Activated gamma-delta T cell treated with Interleukin-2 at 50 U/mL for 16 hours (primary cell): ENCODE data around the gene TRIM16.
"Not testable (repeated sequence)": the region's sequence is repeated elsewhere in the genome, so short reads cannot be mapped to it uniquely, and the experiment has no call there.

Experiments
- DNase-seq: peaks from one replicate; pipeline ENCODE4 v3.0.0-alpha.2; 2020

Gene TRIM16

DNA sequence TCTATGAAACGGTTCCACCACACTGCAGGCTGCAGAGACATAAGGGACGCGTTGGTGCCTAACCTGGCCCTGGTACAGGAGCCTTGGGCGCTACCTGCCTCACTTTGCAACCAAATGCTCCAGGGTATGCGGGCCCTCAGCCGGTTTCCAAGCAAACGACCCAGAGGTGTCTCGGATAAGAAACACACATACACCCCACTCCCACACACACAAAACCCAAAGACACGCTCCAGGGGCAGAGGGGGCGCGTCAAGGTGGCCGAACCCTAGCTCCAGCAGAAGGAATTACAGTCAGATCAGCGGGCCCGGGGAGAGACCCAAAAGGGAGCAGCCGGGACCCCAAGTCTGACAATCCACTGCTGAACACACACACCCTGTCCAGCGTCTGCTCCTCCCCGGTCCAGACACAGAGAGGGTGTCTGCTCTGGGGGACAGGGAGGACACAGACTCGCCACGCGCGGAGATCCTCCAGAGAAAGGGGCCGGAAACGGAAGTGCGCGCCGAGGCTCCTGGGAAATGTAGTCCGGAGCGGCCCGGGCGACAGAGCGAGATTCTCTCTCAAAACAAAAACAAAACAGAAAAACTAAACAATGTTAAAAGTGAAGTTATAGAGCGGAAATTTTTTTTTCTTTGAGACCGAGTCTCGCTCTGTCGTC lies at the start of gene TRIM16:
TRIM16 (minus strand) TSS at position 488 of the 655 bp plus-strand sequence. CDS start 32,702 bp downstream, outside the sequence.
- peak; percentile 74 for DNase-seq

GRCh38 chr17:15733174-15733789 lies 49.2 kb upstream of the TRIM16 start:
- not testable (repeated sequence) for DNase-seq

DNA sequence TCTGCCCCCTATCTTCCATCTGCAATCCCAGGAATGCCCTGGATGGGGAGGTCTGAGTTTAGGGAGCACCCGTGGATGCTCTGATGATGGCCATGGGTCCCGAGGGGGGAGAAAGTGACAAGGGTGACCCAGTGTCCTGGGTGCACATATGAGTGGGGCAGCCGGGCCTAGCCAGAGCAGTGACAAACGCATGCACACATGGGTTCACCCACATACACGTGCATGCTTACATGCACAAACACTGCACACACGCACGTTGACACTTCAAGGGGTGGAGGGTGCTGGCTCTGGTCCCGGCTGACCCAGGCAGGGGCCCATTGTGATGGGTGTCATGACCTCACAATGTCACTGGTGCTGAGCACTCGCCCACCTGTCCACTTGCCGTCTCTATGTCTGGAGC lies 47.8 kb upstream of the TRIM16 start, which contains the start of gene TBC1D26:
TBC1D26 (plus strand) TSS at position 384 of the 400 bp plus-strand sequence. CDS start 3,066 bp downstream, outside the sequence.
- DNase-seq, result not testable (repeated sequence)

DNA sequence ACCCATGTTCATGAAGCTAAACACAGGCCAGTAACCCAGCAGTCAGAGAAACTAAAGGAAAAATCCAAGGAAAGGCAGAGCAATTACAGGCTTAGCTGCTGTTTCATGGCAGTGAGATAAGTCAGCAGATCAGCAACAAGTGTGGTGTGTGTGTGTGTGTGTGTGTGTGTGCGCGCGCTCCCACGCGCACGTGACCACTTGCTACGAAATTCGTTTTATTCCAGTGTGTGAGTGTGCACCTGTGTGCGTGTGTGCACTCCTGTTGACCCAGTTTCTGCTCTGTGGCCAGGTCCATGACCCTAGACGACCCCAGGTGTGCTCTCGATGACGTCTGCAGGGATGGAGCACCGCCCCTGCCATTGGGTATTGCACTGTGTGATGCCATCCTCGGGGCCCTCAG lies 46.4 kb upstream of the TRIM16 start:
- not testable (repeated sequence) for DNase-seq

GRCh38 chr17:15716601-15717563 lies 32.8 kb upstream of the TRIM16 start:
- not testable (repeated sequence) for DNase-seq

GRCh38 chr17:15708879-15709278 lies 24.8 kb upstream of the TRIM16 start:
- not testable (repeated sequence) for DNase-seq

GRCh38 chr17:15704813-15705212 lies 20.7 kb upstream of the TRIM16 start:
- DNase-seq, result not testable (repeated sequence)

DNA sequence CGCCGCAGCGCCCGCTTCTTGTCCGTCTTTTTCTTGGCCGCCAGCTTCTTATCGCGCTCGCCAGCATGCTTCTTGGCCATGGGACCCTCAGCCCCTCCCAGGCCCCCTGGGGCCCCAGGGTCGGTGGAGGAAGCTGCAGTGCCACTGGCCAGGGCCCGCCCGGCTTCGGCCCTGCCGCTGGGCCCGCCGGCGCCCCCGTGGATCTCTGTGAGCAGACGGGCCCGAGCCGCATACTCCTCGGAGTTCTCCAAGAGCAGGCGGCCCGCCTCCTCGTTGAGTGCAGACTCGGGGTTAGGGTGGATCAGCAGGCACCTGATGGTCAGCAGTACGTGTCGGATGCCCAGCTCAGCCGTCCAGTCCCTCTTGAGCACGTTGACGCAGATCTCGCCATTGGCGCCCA lies 20.1 kb upstream of the TRIM16 start:
- not testable (repeated sequence) for DNase-seq

DNA sequence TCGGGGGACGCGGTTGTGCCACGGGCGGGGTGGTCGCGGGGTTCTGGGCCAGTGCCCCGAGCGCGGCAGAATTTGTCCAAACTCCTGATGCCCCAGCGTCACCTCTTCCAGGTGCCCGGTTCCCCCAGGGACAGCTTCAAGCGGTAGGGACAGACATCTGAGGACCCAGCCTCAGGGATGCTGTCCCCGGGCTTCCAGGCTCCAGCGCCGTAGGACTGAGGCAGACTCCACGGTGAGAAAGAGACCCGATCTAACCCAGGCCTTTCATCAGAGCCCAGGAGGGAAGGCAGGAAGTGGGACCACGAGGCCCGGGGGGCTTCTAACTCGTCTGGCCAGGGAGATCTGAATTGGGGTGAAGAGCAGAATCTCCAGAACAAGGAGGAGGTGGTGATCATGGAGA lies 15.8 kb upstream of the TRIM16 start:
- not testable (repeated sequence) for DNase-seq

DNA sequence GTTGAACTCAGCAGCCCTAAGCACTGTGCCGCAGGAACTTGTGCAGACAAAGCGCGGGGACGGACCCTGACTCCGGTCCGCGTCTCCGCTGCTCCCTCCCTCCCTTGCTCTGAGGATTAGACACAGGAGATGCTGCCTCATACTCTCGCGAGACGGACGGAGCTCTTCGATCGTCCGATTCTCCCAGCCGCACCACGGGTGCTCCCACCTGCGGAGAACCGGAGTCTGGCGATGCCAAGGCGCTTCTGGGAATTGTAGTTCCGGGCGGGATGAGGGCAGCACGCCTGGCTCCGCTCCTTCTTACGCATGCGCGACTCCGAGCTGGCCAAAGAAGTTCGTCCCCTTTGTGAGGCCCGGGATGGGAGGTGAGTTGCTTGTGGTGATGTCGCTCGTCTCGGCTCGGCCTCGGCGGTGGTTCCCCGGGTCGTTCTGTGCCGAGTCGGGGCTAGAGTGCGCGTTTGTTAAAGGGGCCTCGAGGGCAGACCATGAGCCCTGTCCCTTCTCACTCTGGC lies 15.4 kb upstream of the TRIM16 start, which contains the start of gene ZNF286A:
ZNF286A (plus strand) TSS at position 340 of the 512 bp plus-strand sequence. CDS start 578 bp downstream, outside the sequence.
- peak; percentile 87 for DNase-seq

DNA sequence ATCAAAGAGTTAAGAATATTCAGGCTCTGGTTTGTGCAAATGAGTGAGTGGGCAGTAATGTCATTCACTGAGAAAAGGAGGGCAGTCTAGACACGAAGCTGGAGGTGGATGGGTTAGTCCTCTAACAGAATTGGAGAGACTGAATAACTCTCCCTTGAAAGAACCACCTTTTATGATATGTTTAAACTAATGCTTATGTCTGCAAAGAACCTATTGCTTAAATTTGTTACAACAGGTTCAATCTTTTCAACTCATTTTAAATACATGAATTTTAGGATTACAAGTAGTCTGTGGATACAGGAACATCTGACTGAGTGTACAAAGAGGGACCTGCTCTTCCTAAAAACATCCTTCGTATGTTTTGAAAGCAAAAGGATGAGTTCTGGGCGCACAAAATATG lies 14.9 kb upstream of the TRIM16 start:
- not testable (repeated sequence) for DNase-seq

- not testable (repeated sequence) for DNase-seq
Measured at GRCh38 chr17:15687494-15687893, 3.4 kb upstream of the TRIM16 start.

- not testable (repeated sequence) for DNase-seq
Measured at GRCh38 chr17:15683135-15683534, 976 bp downstream of the TRIM16 start.

DNA sequence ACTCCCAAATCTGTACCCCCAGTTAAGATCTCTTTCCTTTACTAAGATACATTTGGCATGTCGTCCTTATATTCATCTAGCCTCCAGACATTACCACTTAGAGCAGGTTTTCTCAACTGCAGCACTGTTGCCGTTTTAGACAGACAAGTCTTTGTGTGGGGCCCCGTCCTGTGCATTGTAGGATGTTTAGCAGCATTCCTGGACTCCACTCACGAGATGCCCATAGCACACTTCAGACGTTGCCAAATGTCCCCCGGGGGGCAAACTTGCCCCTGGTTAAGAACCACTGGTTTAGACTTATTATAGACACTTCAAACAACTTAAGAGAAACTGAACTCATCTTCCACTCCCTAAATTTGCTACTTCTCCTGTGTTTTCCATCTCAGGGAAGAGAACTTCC lies 8.1 kb downstream of the TRIM16 start:
- not testable (repeated sequence) for DNase-seq

- DNase-seq, result not testable (repeated sequence)
Measured at GRCh38 chr17:15674640-15675039, 9.5 kb downstream of the TRIM16 start.

DNA sequence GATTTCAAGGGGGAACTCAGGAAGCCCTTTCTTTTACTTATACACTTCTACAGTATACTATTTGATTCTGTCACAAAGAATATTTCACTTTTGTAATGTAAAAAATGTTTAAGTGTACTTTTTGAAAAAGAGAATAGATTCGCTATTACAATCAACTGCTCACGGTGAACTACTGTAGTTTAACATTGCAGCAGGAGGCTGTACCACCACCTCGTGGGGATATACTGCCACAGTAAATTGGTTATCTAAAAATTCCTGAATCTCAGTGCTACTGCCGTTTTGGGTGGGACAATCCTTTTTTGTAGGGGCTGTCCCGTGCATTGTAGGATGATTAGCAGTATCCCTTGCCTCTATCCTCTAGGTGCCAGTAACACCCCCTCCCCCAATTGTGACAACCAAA lies 14.6 kb downstream of the TRIM16 start:
- DNase-seq, result not testable (repeated sequence)

- DNase-seq, result no peak
Measured at GRCh38 chr17:15663691-15664090, 20.4 kb downstream of the TRIM16 start.

- no peak for DNase-seq
Measured at GRCh38 chr17:15663176-15663575, 20.9 kb downstream of the TRIM16 start.

GRCh38 chr17:15662681-15663080 lies 21.4 kb downstream of the TRIM16 start:
- DNase-seq, result no peak

GRCh38 chr17:15660077-15660476 lies 24.0 kb downstream of the TRIM16 start:
- no peak for DNase-seq

GRCh38 chr17:15659663-15660062 lies 24.4 kb downstream of the TRIM16 start:
- DNase-seq, result no peak

DNA sequence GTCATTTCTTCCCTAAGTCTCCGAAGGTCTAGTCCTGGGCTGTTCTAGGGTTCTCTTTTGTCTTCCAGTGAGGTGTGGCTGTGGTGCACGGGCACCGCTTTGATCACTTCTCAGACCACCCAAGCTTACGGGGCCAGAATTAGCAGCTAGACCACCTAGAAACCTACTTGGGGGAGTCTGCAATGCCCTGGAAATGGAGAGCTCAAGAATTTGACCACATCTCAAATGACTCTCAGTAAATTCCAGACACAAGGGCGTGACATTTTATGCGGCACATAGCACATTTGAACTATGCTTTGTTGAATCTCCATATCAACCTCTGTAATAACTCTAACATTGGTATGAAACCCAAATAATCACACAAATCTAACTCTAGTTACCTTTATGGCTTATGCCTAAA lies 24.9 kb downstream of the TRIM16 start:
- DNase-seq, result no peak

DNA sequence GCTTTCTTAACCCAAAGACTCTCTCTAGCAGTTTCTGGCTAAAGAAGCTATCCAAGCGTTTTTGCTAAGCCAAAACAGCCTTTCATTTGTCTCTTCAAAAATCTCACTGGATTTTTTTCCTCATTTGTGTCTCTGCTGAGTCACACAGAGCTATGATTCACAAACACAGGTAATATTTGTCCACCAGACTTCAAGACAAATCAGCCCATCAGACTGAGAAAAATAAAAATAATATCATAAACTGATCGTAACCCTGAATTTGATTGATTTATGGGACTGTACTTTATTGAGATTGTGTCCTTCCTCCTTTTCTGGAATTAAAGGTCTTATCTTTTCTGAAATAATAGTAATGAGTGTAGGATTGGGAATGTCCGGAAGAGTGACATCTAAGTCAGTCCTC lies 25.8 kb downstream of the TRIM16 start:
- no peak for DNase-seq
